GOT3 (cell line): ENCODE results near the gene DGLUCY.
"Not testable (repeated sequence)": the region's sequence is repeated elsewhere in the genome, so short reads cannot be mapped to it uniquely, and the experiment has no call there.

ENCODE experiments used
- DNase-seq: peaks from one replicate; lab custom pipeline; 2025; ENCODE audit warnings: mixed read lengths; lab: John Stamatoyannopoulos, UW

The DGLUCY gene

GRCh38 chr14:91258011-91258618 lies 144.2 kb downstream of the DGLUCY start:
- DNase-seq: no peak

- no peak for DNase-seq
Measured at GRCh38 chr14:91258876-91259275, 145.0 kb downstream of the DGLUCY start.

GRCh38 chr14:91261115-91261514 lies 147.2 kb downstream of the DGLUCY start:
- no peak for DNase-seq

GRCh38 chr14:91261986-91262549 lies 148.2 kb downstream of the DGLUCY start:
- no peak for DNase-seq

GRCh38 chr14:91263329-91263728 lies 149.5 kb downstream of the DGLUCY start:
- DNase-seq: no peak

GRCh38 chr14:91264151-91265150 lies 150.6 kb downstream of the DGLUCY start:
- no peak for DNase-seq

- DNase-seq: no peak
Measured at GRCh38 chr14:91265404-91265803, 151.5 kb downstream of the DGLUCY start.

GRCh38 chr14:91266276-91266675 lies 152.4 kb downstream of the DGLUCY start:
- not testable (repeated sequence) for DNase-seq

GRCh38 chr14:91267965-91268437 lies 154.1 kb downstream of the DGLUCY start:
- DNase-seq: no peak

- no peak for DNase-seq
Measured at GRCh38 chr14:91269076-91269991, 155.5 kb downstream of the DGLUCY start.

- no peak for DNase-seq
Measured at GRCh38 chr14:91270188-91270587, 156.3 kb downstream of the DGLUCY start.

GRCh38 chr14:91270619-91271018 lies 156.7 kb downstream of the DGLUCY start:
- no peak for DNase-seq

GRCh38 chr14:91271639-91272038 lies 157.8 kb downstream of the DGLUCY start:
- no peak for DNase-seq

GRCh38 chr14:91272341-91273272 lies 158.7 kb downstream of the DGLUCY start:
- no peak for DNase-seq

- no peak for DNase-seq
Measured at GRCh38 chr14:91273273-91273884, 159.5 kb downstream of the DGLUCY start.

GRCh38 chr14:91273885-91274273 lies 160.0 kb downstream of the DGLUCY start:
- DNase-seq: no peak

- no peak for DNase-seq
Measured at GRCh38 chr14:91274796-91275195, 160.9 kb downstream of the DGLUCY start.
